ENCODE data around the gene PRKCE.

GRCh38 chr2:45799679-45800381 is 148.4 kb downstream of the PRKCE start:
- TF ChIP-seq POLR2AphosphoS5 (IDR thresholded peaks at IDR 0.05; ENCODE audit: low read depth, low read length): no peak
- no peak for TF ChIP-seq POLR2A (IDR thresholded peaks at IDR 0.05; ENCODE audit: low read depth, low read length)
- no peak for TF ChIP-seq TAF1 (IDR thresholded peaks at IDR 0.05; ENCODE audit: borderline replicate concordance, low read depth, low read length)
